SK-N-SH (cell line): ENCODE measurements around the gene MAP3K19. TPM values are rescaled to one million over a fixed set of nuclear protein-coding genes. Genes with fewer than 3 reads are reported as not detected.

Source experiments
- CTCF ChIA-PET: fragments of 300-600, 350-600 bp; formaldehyde crosslinking; extraction: SDS; loops from one replicate; lab custom pipeline; 2021; lab: Yijun Ruan, JAX
- POLR2A ChIA-PET: fragments of 350-600 bp; sonication (Branson Sonifier 250); formaldehyde crosslinking; extraction: SDS; loops from one replicate; lab custom pipeline; 2020; ENCODE audit warnings: antibody characterized with exemption, inconsistent platforms; lab: Yijun Ruan, JAX
- DNase-seq: peaks from one replicate; pipeline ENCODE4 v3.0.0; 2012
- H2AFZ ChIP-seq: fragments of 200-600 bp; sonication (generic); 2 replicates; pipeline ENCODE4 v1.8.1; 2016; ENCODE audit warnings: antibody characterized with exemption, mild to moderate bottlenecking, low read depth
- H3F3A ChIP-seq: fragments of 200-600 bp; sonication (generic); replicated peaks from 2 replicates; pipeline ENCODE3; 2016; ENCODE audit warnings: antibody characterized with exemption, mild to moderate bottlenecking; ENCODE audit not compliant: insufficient read depth
- H3K27ac ChIP-seq, 2 experiments: fragments of 200-500 bp in 1 of 2; fragments of 200-600 bp in 1 of 2; sonication (Bioruptor generic) in 1 of 2; sonication (generic), shearing (Covaris generic) in 1 of 2; 2 replicates each; pipeline versions ENCODE4 v1.5.1 to v1.6.1; 2014 to 2016; ENCODE audit warnings: low read depth in 2 of 2, inconsistent platforms in 1 of 2, low read length in 1 of 2, mild to moderate bottlenecking in 1 of 2, mixed read lengths in 1 of 2
- H3K27me3 ChIP-seq: fragments of 200-600 bp; sonication (generic), shearing (Covaris generic); 2 replicates; pipeline ENCODE4 v1.6.1; 2016; ENCODE audit warnings: mixed run types; ENCODE audit not compliant: insufficient read depth
- H3K36me3 ChIP-seq, 2 experiments: fragments of 200-500 bp in 1 of 2; fragments of 200-600 bp in 1 of 2; sonication (Bioruptor generic) in 1 of 2; sonication (generic) in 1 of 2; replicated peaks in 1 of 2; 2 replicates each; pipeline versions ENCODE3 to v1.5.1; 2014 to 2016; ENCODE audit warnings: low read length in 1 of 2, mild to moderate bottlenecking in 1 of 2; ENCODE audit not compliant: insufficient read depth in 2 of 2, control insufficient read depth in 1 of 2
- H3K4me1 ChIP-seq, 2 experiments: fragments of 200-500 bp in 1 of 2; fragments of 200-600 bp in 1 of 2; sonication (Bioruptor generic) in 1 of 2; sonication (generic), shearing (Covaris generic) in 1 of 2; 2 replicates each; pipeline versions ENCODE4 v1.5.1 to v1.6.1; 2014 to 2016; ENCODE audit warnings: low read depth in 1 of 2, low read length in 1 of 2, mixed run types in 1 of 2; ENCODE audit not compliant: insufficient read depth in 2 of 2, control insufficient read depth in 1 of 2
- H3K4me2 ChIP-seq: fragments of 200-600 bp; sonication (generic), shearing (Covaris generic); 2 replicates; pipeline ENCODE4 v1.6.1; 2017; ENCODE audit warnings: mixed run types
- H3K4me3 ChIP-seq, 2 experiments: fragments of 200-500 bp in 1 of 2; fragments of 200-600 bp in 1 of 2; sonication (Bioruptor generic) in 1 of 2; sonication (generic), shearing (Covaris generic) in 1 of 2; 2 replicates each; pipeline versions ENCODE4 v1.5.1 to v1.8.1; 2014 to 2016; ENCODE audit warnings: low read depth in 2 of 2, inconsistent platforms in 1 of 2, low read length in 1 of 2, mild to moderate bottlenecking in 1 of 2, mixed read lengths in 1 of 2, moderate library complexity in 1 of 2
- H3K79me2 ChIP-seq: fragments of 200-600 bp; sonication (generic); 2 replicates; pipeline ENCODE4 v1.8.1; 2017; ENCODE audit warnings: mild to moderate bottlenecking; ENCODE audit not compliant: insufficient read depth
- H3K9ac ChIP-seq: fragments of 200-600 bp; sonication (generic); 2 replicates; pipeline ENCODE4 v1.6.1; 2017; ENCODE audit warnings: mixed run types
- H3K9me2 ChIP-seq: fragments of 200-600 bp; sonication (generic); 2 replicates; pipeline ENCODE4 v1.6.1; 2017; ENCODE audit warnings: mixed run types
- H3K9me3 ChIP-seq: fragments of 200-600 bp; sonication (generic); 2 replicates; pipeline ENCODE4 v1.6.1; 2017; ENCODE audit warnings: mixed run types, mild to moderate bottlenecking, moderate library complexity
- H4K20me1 ChIP-seq: fragments of 200-600 bp; sonication (generic); 2 replicates; pipeline ENCODE4 v1.6.1; 2017; ENCODE audit warnings: mild to moderate bottlenecking, mixed run types; ENCODE audit not compliant: insufficient read depth
- CTCF ChIP-seq: fragments of 200-600 bp; sonication (generic); IDR thresholded peaks from 2 replicates; pipeline ENCODE4 v1.6.1; 2017; ENCODE audit warnings: antibody characterized with exemption, mild to moderate bottlenecking, moderate library complexity
- GABPA ChIP-seq: IDR thresholded peaks from 2 replicates; pipeline ENCODE4 v1.4.0; 2012; ENCODE audit warnings: low read depth, mild to moderate bottlenecking
- GATA2 ChIP-seq: sonication (generic); formaldehyde crosslinking; IDR thresholded peaks from 2 replicates; pipeline ENCODE4 v1.5.0; 2020; ENCODE audit warnings: mild to moderate bottlenecking, missing genetic modification reagents
- IRF3 ChIP-seq: fragments of 150-350 bp; IDR thresholded peaks from 2 replicates; pipeline ENCODE4 v1.6.1; 2016; ENCODE audit warnings: mild to moderate bottlenecking, low read depth, low read length
- MAX ChIP-seq: IDR thresholded peaks from 2 replicates; pipeline ENCODE4 v1.4.0; 2012; ENCODE audit warnings: low read depth
- NRF1 ChIP-seq: IDR thresholded peaks from 2 replicates; pipeline ENCODE4 v1.6.1; 2012; ENCODE audit warnings: low read depth, mild to moderate bottlenecking, low read length
- RAD21 ChIP-seq: IDR thresholded peaks from 2 replicates; pipeline ENCODE4 v1.6.1; 2012; ENCODE audit warnings: mild to moderate bottlenecking, low read length
- RCOR1 ChIP-seq: fragments of 150-350 bp; IDR thresholded peaks from 2 replicates; pipeline ENCODE4 v1.6.1; 2017; ENCODE audit warnings: antibody characterized with exemption, low read length
- RFX5 ChIP-seq: IDR thresholded peaks from 2 replicates; pipeline ENCODE4 v1.6.1; 2012; ENCODE audit warnings: mild to moderate bottlenecking, improper control_type of control experiment, low read length
- SIN3A ChIP-seq: IDR thresholded peaks from 2 replicates; pipeline ENCODE4 v1.6.1; 2012; ENCODE audit warnings: low read depth, mild to moderate bottlenecking, low read length, moderate library complexity, borderline replicate concordance
- SMC3 ChIP-seq: IDR thresholded peaks from 2 replicates; pipeline ENCODE4 v1.6.1; 2012; ENCODE audit warnings: low read depth, low read length, improper control_type of control experiment
- TCF12 ChIP-seq: IDR thresholded peaks from 2 replicates; pipeline ENCODE4 v1.4.0; 2012
- USF1 ChIP-seq: IDR thresholded peaks from 2 replicates; pipeline ENCODE4 v1.4.0; 2012; ENCODE audit warnings: low read depth, borderline replicate concordance
- USF2 ChIP-seq: fragments of 150-350 bp; IDR thresholded peaks from 2 replicates; pipeline ENCODE4 v1.6.1; 2017; ENCODE audit warnings: antibody characterized with exemption, low read length, low read depth, borderline replicate concordance
- ZBTB33 ChIP-seq: IDR thresholded peaks from 2 replicates; pipeline ENCODE4 v1.4.0; 2012; ENCODE audit warnings: low read depth, borderline replicate concordance
- WGBS: methylation state at CpG from one replicate; pipeline ENCODE4 v1.1.6; 2017; ENCODE audit warnings: low lambda C conversion rate; 5-methylcytosine and 5-hydroxymethylcytosine counted together
- polyA plus RNA-seq, 3 experiments: library from polyadenylated mRNA; depleted of rRNA; stranded (reverse); fragments of >200 nt; gene quantifications; 2 replicates each; pipeline ENCODE4 v1.2.3, GENCODE V29; 2012

Gene MAP3K19
- polyA plus RNA-seq, 1 of the 3 experiments (the other 2 are of a cell fraction): not detected

GRCh38 chr2:135005753-135006152 lies 41.5 kb downstream of the MAP3K19 start:
- WGBS: 68% methylated on average over 3 of the region's 3 CpGs
- H3F3A ChIP-seq: no peaks in the 10 kb centered on the region
- H3K4me1 ChIP-seq: no peaks in the 10 kb centered on the region; a peak in 1 of 4 replicates
- H3K36me3 ChIP-seq: no peaks in the 10 kb centered on the region
- H3K27me3 ChIP-seq: no peaks in the 10 kb centered on the region
- H3K79me2 ChIP-seq: no peaks in the 10 kb centered on the region
- no peak overlapping the region for H3K27ac ChIP-seq
- no peaks in the 10 kb centered on the region for H3K9me2 ChIP-seq
- TF ChIP-seq RFX5: no peak
- no peak for TF ChIP-seq IRF3
- no peak for TF ChIP-seq RCOR1
- TF ChIP-seq GABPA: no peak
- no peak for TF ChIP-seq USF2
- no peak for TF ChIP-seq NRF1
- no peak for TF ChIP-seq RAD21
- TF ChIP-seq USF1: no peak
- TF ChIP-seq SIN3A: no peak
- no peak for TF ChIP-seq TCF12
- no peak for DNase-seq
- H2AFZ ChIP-seq: no peak overlapping the region
- H3K4me2 ChIP-seq: no peak overlapping the region
- POLR2A ChIA-PET: interaction anchor here (0.6 kb wide), 1 partner anchor 364 kb away, joined by 3 read pairs; no protein-coding TSS in a partner anchor
- H4K20me1 ChIP-seq: no peaks in the 10 kb centered on the region
- CTCF ChIA-PET: interaction anchor here (0.6 to 7.7 kb wide), 8 partner anchors 11 to 793 kb away, joined by 3 to 75 read pairs (median 8); no protein-coding TSS in a partner anchor
- no peaks in the 10 kb centered on the region for H3K9me3 ChIP-seq
- no peak overlapping the region for H3K4me3 ChIP-seq
- no peak overlapping the region for H3K9ac ChIP-seq

- Histone ChIP-seq H3K4me2 (no peak overlapping the region), H3K9ac (no peak overlapping the region), H4K20me1 (no peaks in the 10 kb centered on the region), H3K36me3 (no peaks in the 10 kb centered on the region), H3K79me2 (no peaks in the 10 kb centered on the region), H2AFZ (peak overlapping the region; percentile 65; the same call in 1 of the 2 replicates), H3F3A (no peaks in the 10 kb centered on the region), H3K9me2 (no peaks in the 10 kb centered on the region), H3K4me1 (peaks cover 0 to 3% of the 10 kb centered on the region in 2 experiments; a peak in 1 of 4 replicates), H3K27ac (no peak overlapping the region), H3K9me3 (no peaks in the 10 kb centered on the region), H3K4me3 (no peak overlapping the region; a peak in 1 of 4 replicates), H3K27me3 (no peaks in the 10 kb centered on the region)
- POLR2A ChIA-PET: interaction anchor here (1.5 kb wide), 1 partner anchor 705 kb away, joined by 4 read pairs; no protein-coding TSS in a partner anchor
- TF ChIP-seq MAX (peak; percentile 69; the same call in 1 of the 2 replicates), RAD21 (peak; percentile 99), CTCF (peak; percentile 97), RCOR1 (no peak), GATA2 (CRISPR knock-in tag) (0 out of 2 replicates have a peak, but pooled peaks have one; percentile 8), SMC3 (peak; percentile 92), ZBTB33 (no peak)
- WGBS: 19% methylated on average over 17 of the region's 17 CpGs
- CTCF ChIA-PET: interaction anchor here (0.6 to 7.7 kb wide), 85 partner anchors 8 to 1426 kb away, joined by 3 to 139 read pairs (median 4); partner anchors contain the start of genes MAP3K19, R3HDM1 and ZRANB3
- peak; percentile 80 for DNase-seq
Observed at GRCh38 chr2:135004005-135004746, 43.1 kb downstream of the MAP3K19 start.
